ENCODE data around the gene TUBB. TPM values are rescaled to one million over a fixed set of nuclear protein-coding genes. Genes with fewer than 3 reads are reported as not detected.

Gene TUBB
- total and polyA plus RNA-seq, 9 of the 15 experiments (the other 6 are each of a cell fraction or from before 2014, with no cell fraction given), result 971 to 2,870 (median 1,478) TPM

- TF ChIP-seq HOXB6 (CRISPR knock-in tag; IDR thresholded peaks at IDR 0.05; ENCODE audit: borderline replicate concordance) (no peak), ZNF384 (IDR thresholded peaks at IDR 0.05; ENCODE audit: low read depth, low read length) (no peak), GMEB1 (CRISPR knock-in tag; IDR thresholded peaks at IDR 0.05) (no peak), ELK3 (CRISPR knock-in tag; IDR thresholded peaks at IDR 0.05) (no peak), RCOR1 (IDR thresholded peaks at IDR 0.05; ENCODE audit: borderline replicate concordance in 1 of 2, low read depth in 2 of 2, low read length in 2 of 2) (peak in 1 of 2 experiments; percentile 51; a peak in 2 of 4 replicates), CHD2 (IDR thresholded peaks at IDR 0.05; ENCODE audit: low read depth, low read length) (0 out of 2 replicates have a peak, but pooled peaks have one; percentile 24), CUX1 (CRISPR knock-in tag; IDR thresholded peaks at IDR 0.05) (no peak), CBX5 (IDR thresholded peaks at IDR 0.05; ENCODE audit: borderline replicate concordance, low read depth) (no peak), CXXC5 (CRISPR knock-in tag; IDR thresholded peaks at IDR 0.05) (0 out of 2 replicates have a peak, but pooled peaks have one; percentile 9)
- TF ChIP-seq, protein P1, sequence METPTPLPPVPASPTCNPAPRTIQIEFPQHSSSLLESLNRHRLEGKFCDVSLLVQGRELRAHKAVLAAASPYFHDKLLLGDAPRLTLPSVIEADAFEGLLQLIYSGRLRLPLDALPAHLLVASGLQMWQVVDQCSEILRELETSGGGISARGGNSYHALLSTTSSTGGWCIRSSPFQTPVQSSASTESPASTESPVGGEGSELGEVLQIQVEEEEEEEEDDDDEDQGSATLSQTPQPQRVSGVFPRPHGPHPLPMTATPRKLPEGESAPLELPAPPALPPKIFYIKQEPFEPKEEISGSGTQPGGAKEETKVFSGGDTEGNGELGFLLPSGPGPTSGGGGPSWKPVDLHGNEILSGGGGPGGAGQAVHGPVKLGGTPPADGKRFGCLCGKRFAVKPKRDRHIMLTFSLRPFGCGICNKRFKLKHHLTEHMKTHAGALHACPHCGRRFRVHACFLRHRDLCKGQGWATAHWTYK (CRISPR knock-in tag; IDR thresholded peaks at IDR 0.05), result no peak
- TF ChIP-seq, protein P2, sequence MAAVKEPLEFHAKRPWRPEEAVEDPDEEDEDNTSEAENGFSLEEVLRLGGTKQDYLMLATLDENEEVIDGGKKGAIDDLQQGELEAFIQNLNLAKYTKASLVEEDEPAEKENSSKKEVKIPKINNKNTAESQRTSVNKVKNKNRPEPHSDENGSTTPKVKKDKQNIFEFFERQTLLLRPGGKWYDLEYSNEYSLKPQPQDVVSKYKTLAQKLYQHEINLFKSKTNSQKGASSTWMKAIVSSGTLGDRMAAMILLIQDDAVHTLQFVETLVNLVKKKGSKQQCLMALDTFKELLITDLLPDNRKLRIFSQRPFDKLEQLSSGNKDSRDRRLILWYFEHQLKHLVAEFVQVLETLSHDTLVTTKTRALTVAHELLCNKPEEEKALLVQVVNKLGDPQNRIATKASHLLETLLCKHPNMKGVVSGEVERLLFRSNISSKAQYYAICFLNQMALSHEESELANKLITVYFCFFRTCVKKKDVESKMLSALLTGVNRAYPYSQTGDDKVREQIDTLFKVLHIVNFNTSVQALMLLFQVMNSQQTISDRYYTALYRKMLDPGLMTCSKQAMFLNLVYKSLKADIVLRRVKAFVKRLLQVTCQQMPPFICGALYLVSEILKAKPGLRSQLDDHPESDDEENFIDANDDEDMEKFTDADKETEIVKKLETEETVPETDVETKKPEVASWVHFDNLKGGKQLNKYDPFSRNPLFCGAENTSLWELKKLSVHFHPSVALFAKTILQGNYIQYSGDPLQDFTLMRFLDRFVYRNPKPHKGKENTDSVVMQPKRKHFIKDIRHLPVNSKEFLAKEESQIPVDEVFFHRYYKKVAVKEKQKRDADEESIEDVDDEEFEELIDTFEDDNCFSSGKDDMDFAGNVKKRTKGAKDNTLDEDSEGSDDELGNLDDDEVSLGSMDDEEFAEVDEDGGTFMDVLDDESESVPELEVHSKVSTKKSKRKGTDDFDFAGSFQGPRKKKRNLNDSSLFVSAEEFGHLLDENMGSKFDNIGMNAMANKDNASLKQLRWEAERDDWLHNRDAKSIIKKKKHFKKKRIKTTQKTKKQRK (IDR thresholded peaks at IDR 0.05; ENCODE audit: borderline replicate concordance, low read depth, low read length), result no peak
Observed at GRCh38 chr6:30684386-30685156, 35.6 kb upstream of the TUBB start (continued).

All from K562 (cell line).